ENCODE results near the gene RASGRF2. TPM values are rescaled to one million over a fixed set of nuclear protein-coding genes. Genes with fewer than 3 reads are reported as not detected.
"Not testable (repeated sequence)": the region's sequence is repeated elsewhere in the genome, so short reads cannot be mapped to it uniquely, and the experiment has no call there.

RASGRF2 gene
- total and polyA plus RNA-seq, 3 experiments from 2014 or later, result 11.1 to 13.5 (median 13.4) TPM

DNA sequence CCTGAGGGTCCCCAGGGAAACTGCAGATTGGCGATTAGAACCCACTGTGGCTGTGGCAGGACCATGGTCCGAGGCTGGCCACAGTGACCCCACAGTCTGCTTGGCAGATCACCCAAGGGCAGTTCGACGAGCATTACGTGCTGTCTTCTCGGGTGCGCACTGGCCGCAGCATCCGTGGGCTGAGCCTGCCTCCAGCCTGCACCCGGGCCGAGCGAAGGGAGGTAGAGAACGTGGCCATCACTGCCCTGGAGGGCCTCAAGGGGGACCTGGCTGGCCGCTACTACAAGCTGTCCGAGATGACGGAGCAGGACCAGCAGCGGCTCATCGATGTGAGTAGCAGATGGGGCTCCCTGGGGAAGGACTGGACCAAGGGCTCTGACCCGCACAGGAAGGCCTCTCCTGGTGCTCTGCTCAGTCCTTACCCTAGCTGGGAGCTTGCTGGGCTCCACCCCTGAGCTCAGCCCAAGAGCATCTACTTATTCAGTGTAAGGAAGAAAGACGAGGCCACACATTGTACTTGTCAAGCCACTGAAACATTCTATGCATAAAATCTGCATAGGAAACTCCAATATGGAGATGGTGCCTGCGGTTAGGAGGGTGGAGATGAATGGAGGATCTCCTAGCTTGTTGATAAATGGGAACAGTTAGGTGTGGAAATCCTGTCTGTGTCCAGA, 294.9 kb downstream of the RASGRF2 start:
- H3K27me3 ChIP-seq (ENCODE audit: insufficient read depth, low read length, poor library complexity, severe bottlenecking), result no peaks in the 10 kb centered on the region
- no peaks in the 10 kb centered on the region for H3K9me3 ChIP-seq (ENCODE audit: low read length)
- H3K36me3 Mint-ChIP-seq, result peaks cover 11 to 27% (median 23%) of the 10 kb centered on the region in 3 donors
- ChIA-PET CTCF (no interaction called here), POLR2A (no interaction called here)
- H3K27ac ChIP-seq (ENCODE audit: low read depth, low read length), result no peak overlapping the region
- H3K4me3 ChIP-seq (ENCODE audit: low read length), result no peak overlapping the region
- H3K27ac Mint-ChIP-seq, result no peak overlapping the region
- DNase-seq, result no peak
- no peaks in the 10 kb centered on the region for H3K4me1 Mint-ChIP-seq
- H3K36me3 ChIP-seq (ENCODE audit: insufficient read depth, low read length), result no peaks in the 10 kb centered on the region
- peaks cover 0 to 6% (median 4%) of the 10 kb centered on the region in 5 donors for H3K9me3 Mint-ChIP-seq
- H3K4me1 ChIP-seq (ENCODE audit: insufficient read depth, low read length), result no peaks in the 10 kb centered on the region
- no peaks in the 10 kb centered on the region for H3K27me3 Mint-ChIP-seq
- H3K4me3 Mint-ChIP-seq, result no peak overlapping the region

DNA sequence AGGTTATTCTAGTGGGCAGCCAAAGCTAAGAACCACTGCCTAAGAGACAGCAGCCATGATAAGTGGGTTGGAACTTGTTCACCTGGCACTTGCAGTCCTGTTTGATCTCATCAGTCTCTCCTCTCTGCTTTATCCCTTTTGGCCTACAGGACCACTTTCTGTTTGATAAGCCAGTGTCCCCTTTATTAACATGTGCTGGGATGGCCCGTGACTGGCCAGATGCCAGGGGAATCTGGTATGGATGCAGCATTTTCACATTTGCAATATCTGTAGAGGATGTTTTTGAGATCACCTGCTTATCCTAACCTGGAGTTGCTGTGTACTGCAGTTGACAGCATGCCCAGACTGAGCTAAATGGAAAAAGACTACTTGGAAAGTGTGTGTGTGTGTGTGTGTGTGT, 296.6 kb downstream of the RASGRF2 start:
- Histone ChIP-seq H3K4me3 (ENCODE audit: low read length) (no peak overlapping the region), H3K36me3 (ENCODE audit: insufficient read depth, low read length) (no peaks in the 10 kb centered on the region), H3K4me1 (ENCODE audit: insufficient read depth, low read length) (no peaks in the 10 kb centered on the region), H3K27ac (ENCODE audit: low read depth, low read length) (no peak overlapping the region), H3K27me3 (ENCODE audit: insufficient read depth, low read length, poor library complexity, severe bottlenecking) (no peaks in the 10 kb centered on the region), H3K9me3 (ENCODE audit: low read length) (no peaks in the 10 kb centered on the region)
- ChIA-PET POLR2A (no interaction called here), CTCF (no interaction called here)
- H3K9me3 Mint-ChIP-seq, result peaks cover 0 to 19% (median 15%) of the 10 kb centered on the region in 5 donors
- no peaks in the 10 kb centered on the region for H3K27me3 Mint-ChIP-seq
- H3K4me1 Mint-ChIP-seq, result no peaks in the 10 kb centered on the region
- H3K4me3 Mint-ChIP-seq, result no peak overlapping the region
- peaks cover 17 to 36% (median 26%) of the 10 kb centered on the region in 3 donors for H3K36me3 Mint-ChIP-seq
- DNase-seq, result no peak
- no peak overlapping the region for H3K27ac Mint-ChIP-seq

DNA sequence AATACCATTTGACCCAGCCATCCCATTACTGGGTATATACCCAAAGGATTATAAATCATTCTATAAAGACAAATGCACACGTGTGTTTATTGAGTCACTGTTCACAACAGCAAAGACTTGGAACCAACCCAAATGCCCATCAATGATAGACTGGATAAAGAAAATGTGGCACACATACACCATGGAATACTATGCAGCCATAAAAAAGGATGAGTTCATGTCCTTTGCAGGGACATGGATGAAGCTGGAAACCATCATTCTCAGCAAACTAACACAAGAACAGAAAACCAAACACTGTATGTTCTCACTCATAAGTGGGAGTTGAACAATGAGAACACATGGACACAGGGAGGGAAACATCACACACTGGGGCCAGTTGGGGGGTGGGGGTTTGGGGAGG, 302.6 kb downstream of the RASGRF2 start:
- peaks cover 0 to 41% (median 26%) of the 10 kb centered on the region in 5 donors for H3K9me3 Mint-ChIP-seq
- H3K4me3 Mint-ChIP-seq; H3K27ac Mint-ChIP-seq; CTCF ChIA-PET; H3K36me3 ChIP-seq (ENCODE audit: insufficient read depth, low read length); H3K4me1 Mint-ChIP-seq; POLR2A ChIA-PET; H3K27me3 Mint-ChIP-seq; H3K27me3 ChIP-seq (ENCODE audit: insufficient read depth, low read length, poor library complexity, severe bottlenecking); H3K27ac ChIP-seq (ENCODE audit: low read depth, low read length); H3K4me3 ChIP-seq (ENCODE audit: low read length); H3K4me1 ChIP-seq (ENCODE audit: insufficient read depth, low read length); H3K9me3 ChIP-seq (ENCODE audit: low read length); DNase-seq: not testable (repeated sequence)
- peaks cover 14 to 54% (median 28%) of the 10 kb centered on the region in 3 donors for H3K36me3 Mint-ChIP-seq

DNA sequence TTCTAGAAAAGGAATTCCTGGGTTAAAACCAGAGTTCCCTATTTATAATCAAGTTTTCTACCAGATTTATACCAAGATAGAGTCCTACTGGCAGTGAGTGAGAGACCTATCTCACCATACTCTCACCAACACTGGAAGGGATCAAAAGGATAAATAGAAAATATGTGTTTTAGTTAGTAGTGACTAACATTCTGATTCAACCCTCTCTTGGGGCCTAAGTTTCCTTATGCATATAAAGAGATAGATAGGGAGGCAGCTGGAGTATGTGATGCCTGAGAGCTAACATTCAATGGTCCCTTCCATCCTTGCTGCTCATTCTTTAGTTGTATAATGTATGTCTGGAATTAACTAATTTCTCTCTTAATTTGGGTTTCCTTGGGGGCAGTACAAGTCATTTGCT, 304.9 kb downstream of the RASGRF2 start:
- Histone ChIP-seq H3K4me3 (ENCODE audit: low read length) (no peak overlapping the region), H3K36me3 (ENCODE audit: insufficient read depth, low read length) (no peaks in the 10 kb centered on the region), H3K9me3 (ENCODE audit: low read length) (no peaks in the 10 kb centered on the region), H3K27ac (ENCODE audit: low read depth, low read length) (no peak overlapping the region), H3K4me1 (ENCODE audit: insufficient read depth, low read length) (no peaks in the 10 kb centered on the region), H3K27me3 (ENCODE audit: insufficient read depth, low read length, poor library complexity, severe bottlenecking) (no peaks in the 10 kb centered on the region)
- Mint-ChIP-seq H3K27me3 (no peaks in the 10 kb centered on the region), H3K9me3 (peaks cover 0 to 37% (median 21%) of the 10 kb centered on the region in 5 donors), H3K4me3 (no peak overlapping the region), H3K4me1 (peaks cover 0 to 11% (median 7%) of the 10 kb centered on the region in 3 donors), H3K36me3 (peaks cover 9 to 42% (median 21%) of the 10 kb centered on the region in 3 donors), H3K27ac (no peak overlapping the region)
- no peak for DNase-seq
- POLR2A ChIA-PET, result no interaction called here
- CTCF ChIA-PET, result no interaction called here

DNA sequence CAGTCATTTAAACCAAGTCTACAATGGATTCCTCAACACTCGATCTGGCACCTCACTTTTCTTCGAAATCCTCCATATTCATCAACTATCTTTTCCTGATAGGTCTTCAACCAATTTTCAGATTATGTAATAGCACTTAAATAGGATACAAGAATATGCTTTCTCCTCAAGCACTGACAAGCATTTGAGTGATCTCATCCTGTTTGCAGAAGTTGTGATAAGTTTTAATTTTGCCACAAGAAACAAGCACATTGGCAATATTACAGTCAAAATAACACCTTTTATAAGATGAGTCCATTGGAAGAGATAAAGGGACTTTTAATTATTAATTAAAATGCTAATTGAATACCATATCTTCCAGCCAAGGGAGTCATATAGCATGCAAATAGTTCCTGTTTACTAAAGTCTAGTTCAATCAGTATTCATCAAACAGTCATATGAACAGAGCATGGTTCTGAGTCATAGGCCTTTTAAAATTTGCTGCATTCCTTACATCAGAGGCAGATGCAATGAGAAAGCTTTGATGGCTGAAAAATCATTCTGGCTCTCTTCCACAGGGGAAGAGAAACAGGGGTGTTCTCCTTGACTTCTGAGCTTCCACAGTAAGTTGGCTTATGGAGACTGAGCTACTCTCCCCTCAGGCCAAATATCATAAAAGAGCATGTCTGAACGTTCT, 308.5 kb downstream of the RASGRF2 start:
- Histone ChIP-seq H3K27me3 (ENCODE audit: insufficient read depth, low read length, poor library complexity, severe bottlenecking) (no peaks in the 10 kb centered on the region), H3K27ac (ENCODE audit: low read depth, low read length) (no peak overlapping the region), H3K36me3 (ENCODE audit: insufficient read depth, low read length) (no peaks in the 10 kb centered on the region), H3K9me3 (ENCODE audit: low read length) (no peaks in the 10 kb centered on the region), H3K4me1 (ENCODE audit: insufficient read depth, low read length) (no peaks in the 10 kb centered on the region), H3K4me3 (ENCODE audit: low read length) (no peak overlapping the region)
- ChIA-PET CTCF (no interaction called here), POLR2A (no interaction called here)
- DNase-seq, result no peak
- Mint-ChIP-seq H3K36me3 (peaks cover 16 to 41% (median 22%) of the 10 kb centered on the region in 3 donors), H3K9me3 (peaks cover 19 to 34% (median 22%) of the 10 kb centered on the region in 5 donors), H3K27ac (peak overlapping the region in 1 of 8 donors; percentile 3), H3K27me3 (no peaks in the 10 kb centered on the region), H3K4me1 (peaks cover 2 to 30% (median 23%) of the 10 kb centered on the region in 3 donors), H3K4me3 (no peak overlapping the region)

DNA sequence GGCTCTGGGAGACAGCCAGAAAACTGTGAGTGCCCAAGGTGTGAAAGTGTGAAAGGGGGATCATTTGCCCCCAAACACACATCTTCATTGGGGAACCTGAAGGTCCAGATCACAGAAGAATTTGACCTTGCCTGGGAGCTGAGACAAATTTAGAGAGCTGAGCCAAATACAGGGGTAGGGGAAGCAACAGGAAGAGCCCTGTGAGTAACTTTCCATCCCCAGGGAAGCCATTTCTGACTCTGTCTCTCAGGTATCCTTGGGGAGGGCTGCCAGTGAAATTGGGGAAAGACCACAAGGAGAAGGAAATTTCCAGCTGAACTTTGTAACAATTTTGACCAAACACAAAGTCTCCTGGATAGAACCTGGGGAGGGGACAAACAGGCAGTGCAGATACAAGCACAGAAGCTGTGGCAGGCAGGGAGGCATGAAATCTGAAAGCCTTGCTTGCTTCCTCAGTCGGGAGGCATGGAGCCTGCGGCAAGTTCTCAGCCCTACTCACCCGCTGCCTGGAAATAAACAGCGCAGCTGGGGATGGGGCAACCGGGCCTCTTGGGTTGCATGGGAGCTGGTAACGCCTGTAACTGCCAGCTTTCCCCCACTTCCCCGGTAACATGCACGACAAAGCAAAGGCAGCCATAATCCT, 309.7 kb downstream of the RASGRF2 start:
- Histone ChIP-seq H3K27me3 (ENCODE audit: insufficient read depth, low read length, poor library complexity, severe bottlenecking) (no peaks in the 10 kb centered on the region), H3K27ac (ENCODE audit: low read depth, low read length) (no peak overlapping the region), H3K4me3 (ENCODE audit: low read length) (no peak overlapping the region), H3K9me3 (ENCODE audit: low read length) (no peaks in the 10 kb centered on the region), H3K36me3 (ENCODE audit: insufficient read depth, low read length) (no peaks in the 10 kb centered on the region), H3K4me1 (ENCODE audit: insufficient read depth, low read length) (no peaks in the 10 kb centered on the region)
- peaks cover 23 to 38% (median 33%) of the 10 kb centered on the region in 5 donors for H3K9me3 Mint-ChIP-seq
- no peak for DNase-seq
- H3K36me3 Mint-ChIP-seq, result peaks cover 23 to 46% (median 25%) of the 10 kb centered on the region in 3 donors
- ChIA-PET POLR2A (no interaction called here), CTCF (no interaction called here)
- H3K4me1 Mint-ChIP-seq, result peaks cover 2 to 38% (median 27%) of the 10 kb centered on the region in 3 donors
- H3K27me3 Mint-ChIP-seq, result no peaks in the 10 kb centered on the region
- H3K4me3 Mint-ChIP-seq, result no peak overlapping the region
- H3K27ac Mint-ChIP-seq, result no peak overlapping the region

DNA sequence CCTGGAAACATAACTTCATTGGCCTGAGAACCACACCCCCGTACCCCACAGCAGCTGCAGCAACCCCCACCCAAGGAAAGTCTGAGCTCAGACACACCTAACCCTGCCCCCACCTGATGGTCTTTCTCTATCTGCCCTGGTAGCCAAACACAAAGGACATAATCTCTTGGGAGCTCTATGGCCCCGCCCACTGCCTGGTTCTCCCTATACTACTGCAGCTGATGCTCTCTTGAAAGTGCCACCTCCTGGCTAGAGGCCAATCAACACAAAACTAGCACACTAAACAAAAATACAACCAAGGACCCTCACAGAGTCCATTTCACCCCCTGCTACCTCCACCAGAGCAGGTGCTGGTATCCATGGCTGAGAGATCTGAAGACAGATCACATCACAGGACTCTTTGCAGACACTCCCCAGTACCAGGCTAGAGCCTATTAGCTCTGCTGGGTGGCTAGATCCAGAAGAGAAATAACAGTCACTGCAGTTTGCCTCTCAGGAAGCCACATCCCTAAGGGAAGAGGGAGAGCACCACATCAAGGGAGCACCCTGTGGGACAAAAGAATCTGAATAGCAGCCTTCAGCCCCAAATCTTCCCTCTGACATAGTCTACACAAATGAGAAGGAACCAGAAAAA, 310.3 kb downstream of the RASGRF2 start:
- Mint-ChIP-seq H3K4me1 (peaks cover 3 to 38% (median 34%) of the 10 kb centered on the region in 3 donors), H3K9me3 (peaks cover 24 to 41% (median 37%) of the 10 kb centered on the region in 5 donors), H3K36me3 (peaks cover 27 to 52% (median 28%) of the 10 kb centered on the region in 3 donors)
- H3K36me3 ChIP-seq (ENCODE audit: insufficient read depth, low read length); H3K27ac ChIP-seq (ENCODE audit: low read depth, low read length); H3K4me1 ChIP-seq (ENCODE audit: insufficient read depth, low read length); H3K27me3 ChIP-seq (ENCODE audit: insufficient read depth, low read length, poor library complexity, severe bottlenecking); H3K27ac Mint-ChIP-seq; POLR2A ChIA-PET; H3K27me3 Mint-ChIP-seq; H3K9me3 ChIP-seq (ENCODE audit: low read length); H3K4me3 Mint-ChIP-seq; DNase-seq; H3K4me3 ChIP-seq (ENCODE audit: low read length): not testable (repeated sequence)
- CTCF ChIA-PET, result interaction anchor here (1.5 kb wide), 1 partner anchor 49 kb away, joined by 3 read pairs; no protein-coding TSS in a partner anchor

All from CD8-positive, alpha-beta memory T cell (primary cell).